GM12878 (cell line): ENCODE results near the gene SLC22A31. TPM values are rescaled to one million over a fixed set of nuclear protein-coding genes. Genes with fewer than 3 reads are reported as not detected.

Experiments used
- ATAC-seq: fragments of 200-7000 bp; cut with Tn5 transposase; 3 replicates; pipeline ENCODE4 v1.9.1; 2020; ENCODE audit warnings: mild to moderate bottlenecking, moderate library complexity
- BruUV-seq: library from RNA; stranded (reverse); fragments of 400-500 nt; replicated peaks from 2 replicates; lab custom pipeline; 2021; lab: Mats Ljungman, UMichigan
- CTCF ChIA-PET: fragments of 300-600 bp; sonication (Branson Sonifier 250); formaldehyde crosslinking; extraction: SDS; loops from one replicate; lab custom pipeline; 2021; ENCODE audit warnings: inconsistent platforms; lab: Yijun Ruan, JAX
- POLR2A ChIA-PET: fragments of 350-600 bp; formaldehyde crosslinking; extraction: SDS; loops from one replicate; lab custom pipeline; 2021; ENCODE audit warnings: inconsistent platforms; lab: Charles Lee
- RAD21 ChIA-PET: fragments of 300-600 bp; sonication (Branson Sonifier 250); formaldehyde crosslinking; loops from one replicate; lab custom pipeline; 2023; ENCODE audit warnings: antibody characterized with exemption; ENCODE audit not compliant: unreplicated experiment; lab: Charles Lee
- SMC1A ChIA-PET: fragments of 300-600 bp; sonication (Branson Sonifier 250); formaldehyde crosslinking; loops from one replicate; lab custom pipeline; 2023; ENCODE audit not compliant: unreplicated experiment, uncharacterized antibody; lab: Charles Lee
- DNase-seq: peaks from one replicate; pipeline ENCODE4 v3.0.0-alpha.2; 2011; ENCODE audit warnings: low read depth, low spot score
- FAIRE-seq: peaks from 3 replicates; lab custom pipeline; 2011; peaks lifted over from hg19 to GRCh38; lab: Jason Lieb, UNC
- H2AFZ ChIP-seq: 2 replicates; pipeline ENCODE4 v1.6.0; 2011; ENCODE audit warnings: low read depth, low read length, control low read depth; ENCODE audit not compliant: control insufficient read depth
- H3K27ac ChIP-seq: 2 replicates; pipeline ENCODE4 v1.5.1; 2011; ENCODE audit warnings: control low read depth; ENCODE audit not compliant: control insufficient read depth, insufficient read depth
- H3K27me3 ChIP-seq, 2 experiments: replicated peaks in 1 of 2; 2 replicates each; pipeline versions ENCODE4 v1.6.0 to v1.6.1; 2011; ENCODE audit warnings: low read length in 1 of 2; ENCODE audit not compliant: control insufficient read depth in 2 of 2, insufficient read depth in 2 of 2
- H3K36me3 ChIP-seq, 2 experiments: 2 replicates each; pipeline ENCODE4 v1.5.1; 2011; ENCODE audit warnings: low read length in 1 of 2; ENCODE audit not compliant: control insufficient read depth in 2 of 2, insufficient read depth in 2 of 2
- H3K4me1 ChIP-seq: 2 replicates; pipeline ENCODE4 v1.6.1; 2011; ENCODE audit warnings: mild to moderate bottlenecking, low read length, moderate library complexity, mixed read lengths; ENCODE audit not compliant: control insufficient read depth, insufficient read depth
- H3K4me2 ChIP-seq: 2 replicates; pipeline ENCODE4 v1.6.0; 2011; ENCODE audit warnings: control low read depth; ENCODE audit not compliant: control insufficient read depth, insufficient read depth
- H3K4me3 ChIP-seq: fragments of 200-600 bp; sonication (generic); 2 replicates; pipeline ENCODE4 v1.5.1; 2016
- H3K79me2 ChIP-seq: 2 replicates; pipeline ENCODE4 v1.6.0; 2011; ENCODE audit warnings: low read length; ENCODE audit not compliant: control insufficient read depth, insufficient read depth
- H3K9ac ChIP-seq: 2 replicates; pipeline ENCODE4 v1.8.0; 2011; ENCODE audit warnings: low read length, control low read depth, mixed read lengths; ENCODE audit not compliant: control insufficient read depth, insufficient read depth
- H3K9me3 ChIP-seq: replicated peaks from 3 replicates; pipeline ENCODE4 v1.5.1; 2011; ENCODE audit warnings: mild to moderate bottlenecking, low read length; ENCODE audit not compliant: control insufficient read depth, insufficient read depth
- H4K20me1 ChIP-seq: 2 replicates; pipeline ENCODE4 v1.6.0; 2011; ENCODE audit not compliant: control insufficient read depth, insufficient read depth
- CEBPZ ChIP-seq: fragments of 150-350 bp; IDR thresholded peaks from 2 replicates; pipeline ENCODE4 v1.6.1; 2016; ENCODE audit warnings: low read depth, low read length
- NFYB ChIP-seq: IDR thresholded peaks from 2 replicates; pipeline ENCODE4 v1.6.1; 2011; ENCODE audit warnings: low read depth, mild to moderate bottlenecking, low read length, improper control_type of control experiment, moderate library complexity; ENCODE audit not compliant: insufficient read depth
- PRDM15 ChIP-seq: fragments of 450-650 bp; formaldehyde crosslinking; IDR thresholded peaks from 2 replicates; pipeline ENCODE4 v1.4.0; 2020; ENCODE audit warnings: mild to moderate bottlenecking, moderate library complexity
- USF1 ChIP-seq: IDR thresholded peaks from 2 replicates; pipeline ENCODE4 v1.6.1; 2011; ENCODE audit warnings: borderline replicate concordance, low read depth, mild to moderate bottlenecking, moderate library complexity, mixed read lengths, low read length; ENCODE audit not compliant: insufficient read depth; ENCODE audit errors: extremely low read length
- ZNF24 ChIP-seq: fragments of 450-650 bp; IDR thresholded peaks from 2 replicates; pipeline ENCODE4 v1.6.1; 2017; ENCODE audit warnings: antibody characterized with exemption, mild to moderate bottlenecking
- ZNF274 ChIP-seq: IDR thresholded peaks from one replicate; pipeline ENCODE4 v1.8.0; 2011; ENCODE audit not compliant: insufficient read length, insufficient read depth
- WGBS: methylation state at CpG from one replicate; pipeline ENCODE4 v1.1.6; 2016; ENCODE audit warnings: low lambda C conversion rate; ENCODE audit not compliant: insufficient replicate concordance, insufficient coverage; ENCODE audit errors: missing lambda C conversion rate; 5-methylcytosine and 5-hydroxymethylcytosine counted together
- in situ Hi-C: fragments of 300-500 bp; cut with MboI; formaldehyde crosslinking; loops from 9 replicates; pipeline ENCODE4 v1.14.3; 2018; ENCODE audit warnings: mixed read lengths
- intact Hi-C: fragments of 100-400 bp; cut with micrococcal nuclease; formaldehyde crosslinking; loops from one replicate; pipeline ENCODE4 v1.14.2; 2022; ENCODE audit not compliant: unreplicated experiment
- polyA plus RNA-seq, 11 experiments: library from polyadenylated mRNA; depleted of rRNA in 4 of 11; unstranded in 6 of 11; stranded (reverse) in 5 of 11; fragments of >200 nt; fragmentation: Nextera tagmentation in 4 of 11; fragmentation: Illumina TruSeq in 1 of 11; extraction: Ambion mirVana in 4 of 11; extraction: Trizol in 1 of 11; gene quantifications; 1 replicate in 1 of 11; 2 replicates in 10 of 11; pipeline versions ENCODE4 v1.2.1 to v1.2.3, GENCODE V29; 2011 to 2016; ENCODE audit warnings: inconsistent platforms in 2 of 11, missing spikeins in 2 of 11, low read depth in 1 of 11
- total RNA-seq, 4 experiments: library from RNA; depleted of rRNA in 3 of 4; stranded (reverse); fragments of >200 nt in 3 of 4; fragmentation: Illumina TruSeq in 1 of 4; extraction: Trizol in 1 of 4; gene quantifications; 2 replicates each; pipeline versions ENCODE4 v1.2.1 to v1.2.3, GENCODE V29; 2013 to 2021
- TF ChIP-seq, protein P1 (sequence below): fragments of 450-650 bp; IDR thresholded peaks from 2 replicates; pipeline ENCODE4 v1.6.1; 2016; ENCODE audit warnings: mild to moderate bottlenecking

Gene SLC22A31
- total and polyA plus RNA-seq, 10 of the 15 experiments (the other 5 are each of a cell fraction or from before 2014, with no cell fraction given): 0.13 to 0.24 (median 0.23) TPM; not detected in 7

DNA sequence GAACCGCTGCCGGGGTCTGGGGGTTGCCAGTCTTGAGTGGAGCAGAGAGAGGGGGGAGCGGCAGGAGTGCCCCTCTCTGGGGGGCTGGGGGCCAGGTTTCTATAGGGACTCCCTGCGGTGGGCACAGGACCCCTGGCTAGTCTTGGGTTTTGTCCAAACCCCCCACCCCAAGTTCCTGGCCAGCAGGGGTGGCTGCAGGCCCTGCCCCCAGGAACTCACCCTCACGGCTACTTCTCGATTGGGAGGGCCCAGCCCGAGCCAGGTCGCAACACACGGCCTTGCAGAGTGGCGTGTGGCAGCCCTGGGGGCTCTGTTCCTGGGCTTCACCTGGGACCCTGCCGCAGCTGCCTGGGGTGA is 28.2 kb downstream of the SLC22A31 start (continued):
- TF ChIP-seq PRDM15 (CRISPR knock-in tag) (no peak), ZNF24 (no peak), ZNF274 (no peak)

DNA sequence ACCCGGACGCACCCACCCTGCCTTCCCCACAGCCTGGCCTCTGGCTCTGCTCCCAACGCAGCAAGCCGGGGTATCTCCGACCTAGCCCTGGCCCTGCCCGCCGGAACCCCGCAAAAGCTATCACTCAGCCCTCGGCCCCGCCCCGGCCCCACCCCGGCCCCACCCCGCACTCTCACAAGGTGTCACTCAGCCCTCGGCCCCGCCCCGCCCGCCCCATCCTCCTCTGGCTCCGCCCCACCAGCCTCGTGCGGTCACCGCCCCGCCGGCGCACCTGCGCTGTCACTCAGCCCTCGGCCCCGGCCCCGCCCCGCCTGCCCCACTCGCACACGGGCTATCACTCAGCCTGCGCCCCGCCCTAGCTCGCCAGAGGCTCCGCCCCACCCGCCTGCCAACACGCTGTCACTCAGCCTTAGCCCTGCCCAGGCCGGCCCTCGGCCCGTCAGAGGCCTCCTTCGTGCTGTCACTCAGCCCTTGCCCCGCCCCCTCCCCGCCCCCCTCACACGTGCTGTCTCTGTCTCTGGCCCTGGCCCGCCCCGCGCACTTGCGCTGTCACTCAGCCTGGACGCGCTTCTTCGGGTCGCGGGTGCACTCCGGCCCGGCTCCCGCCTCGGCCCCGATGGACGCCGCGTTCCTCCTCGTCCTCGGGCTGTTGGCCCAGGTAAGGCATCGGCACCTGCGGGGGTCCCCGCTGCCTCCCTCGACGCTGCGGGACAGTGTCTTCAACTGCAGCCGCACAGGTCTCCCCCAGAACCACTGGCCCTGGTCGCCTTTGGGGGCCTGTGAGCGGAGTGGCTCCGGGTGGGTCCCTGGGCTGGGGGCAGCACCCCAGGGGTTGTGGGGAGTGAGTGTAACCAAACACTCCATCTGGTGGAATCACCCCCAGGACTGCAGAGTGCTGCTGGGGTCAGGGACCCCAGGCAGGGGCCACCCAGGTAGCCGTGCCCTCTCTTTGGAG is 28.8 kb downstream of the SLC22A31 start, which contains the start of gene CDH15:
CDH15 (plus strand) TSS at position 533 of the 955 bp plus-strand sequence; CDS start at position 617, 84 bp downstream.
- no peaks in the 10 kb centered on the region for H3K9me3 ChIP-seq
- SMC1A ChIA-PET: interaction anchor here (0.6 to 0.8 kb wide), 2 partner anchors 45 to 200 kb away, joined by 3 read pairs; no protein-coding TSS in a partner anchor
- 11% methylated on average over 37 of the region's 74 CpGs for WGBS
- DNase-seq (peak; percentile 80), FAIRE-seq (peak; percentile 75), ATAC-seq (peak; percentile 88)
- in situ Hi-C loops (no loop called here), intact Hi-C loops (loop anchor here (2.0 kb wide), 2 partner anchors 21 to 45 kb away; partner anchors contain the start of gene ZNF778)
- POLR2A ChIA-PET: interaction anchor here (0.5 to 0.6 kb wide), 2 partner anchors 377 to 466 kb away, joined by 3 read pairs; no protein-coding TSS in a partner anchor
- RAD21 ChIA-PET: interaction anchor here (0.8 to 1.4 kb wide), 9 partner anchors 21 to 434 kb away, joined by 3 to 7 read pairs (median 4); partner anchors contain the start of genes APRT, GALNS, TRAPPC2L and ZNF778
- no peak within 1 kb of the TSS; the same call in 1 of the 2 replicates for H3K9ac ChIP-seq
- no peak within 1 kb of the TSS; the same call in 1 of the 2 replicates for H3K4me3 ChIP-seq
- no peaks in the 10 kb centered on the region; the same call in 1 of the 2 replicates for H4K20me1 ChIP-seq
- peaks cover 7% of the 10 kb centered on the region for H3K4me1 ChIP-seq
- CTCF ChIA-PET: interaction anchor here (0.7 to 1.2 kb wide), 3 partner anchors 46 to 314 kb away, joined by 3 to 4 read pairs (median 3); partner anchors contain the start of genes TRAPPC2L and ZNF778
- no peaks in the 10 kb centered on the region for H3K79me2 ChIP-seq
- BruUV-seq: no TSS peak
- H3K27ac ChIP-seq: no peak within 1 kb of the TSS
- no peaks in the 10 kb centered on the region for H3K36me3 ChIP-seq
- peak within 1 kb of the TSS; percentile 36; the same call in 1 of the 2 replicates for H2AFZ ChIP-seq
- H3K27me3 ChIP-seq: peaks cover 0 to 8% of the 10 kb centered on the region in 2 experiments; a peak in 3 of 4 replicates
- peak within 1 kb of the TSS; percentile 81 for H3K4me2 ChIP-seq
- TF ChIP-seq NFYB (0 out of 2 replicates have a peak, but pooled peaks have one; percentile 21), USF1 (peak; percentile 63), CEBPZ (no peak)
- TF ChIP-seq, protein P1, sequence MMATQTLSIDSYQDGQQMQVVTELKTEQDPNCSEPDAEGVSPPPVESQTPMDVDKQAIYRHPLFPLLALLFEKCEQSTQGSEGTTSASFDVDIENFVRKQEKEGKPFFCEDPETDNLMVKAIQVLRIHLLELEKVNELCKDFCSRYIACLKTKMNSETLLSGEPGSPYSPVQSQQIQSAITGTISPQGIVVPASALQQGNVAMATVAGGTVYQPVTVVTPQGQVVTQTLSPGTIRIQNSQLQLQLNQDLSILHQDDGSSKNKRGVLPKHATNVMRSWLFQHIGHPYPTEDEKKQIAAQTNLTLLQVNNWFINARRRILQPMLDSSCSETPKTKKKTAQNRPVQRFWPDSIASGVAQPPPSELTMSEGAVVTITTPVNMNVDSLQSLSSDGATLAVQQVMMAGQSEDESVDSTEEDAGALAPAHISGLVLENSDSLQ: peak; percentile 98
